HEK293T (cell line): Measurements from ENCODE around the gene GNG12.

Source experiments
- ARNT ChIP-seq: fragments of 450-650 bp; IDR thresholded peaks from 2 replicates; pipeline ENCODE4 v1.6.1; 2017; ENCODE audit warnings: mild to moderate bottlenecking
- BHLHE40 ChIP-seq: fragments of 450-650 bp; IDR thresholded peaks from 2 replicates; pipeline ENCODE4 v1.6.1; 2016; ENCODE audit warnings: mild to moderate bottlenecking, moderate library complexity, borderline replicate concordance
- CTBP1 ChIP-seq: fragments of 450-650 bp; IDR thresholded peaks from 2 replicates; pipeline ENCODE4 v1.6.1; 2016; ENCODE audit warnings: borderline replicate concordance
- ELF4 ChIP-seq: fragments of 450-650 bp; IDR thresholded peaks from 2 replicates; pipeline ENCODE4 v1.6.1; 2017; ENCODE audit warnings: antibody characterized with exemption
- FOXA1 ChIP-seq: fragments of 450-650 bp; IDR thresholded peaks from 2 replicates; pipeline ENCODE4 v1.6.1; 2016; ENCODE audit warnings: mild to moderate bottlenecking
- FOXK2 ChIP-seq: fragments of 450-650 bp; IDR thresholded peaks from 2 replicates; pipeline ENCODE4 v1.6.1; 2016; ENCODE audit warnings: mild to moderate bottlenecking
- FOXM1 ChIP-seq: fragments of 450-650 bp; IDR thresholded peaks from 2 replicates; pipeline ENCODE4 v1.6.1; 2017; ENCODE audit warnings: mild to moderate bottlenecking, borderline replicate concordance
- L3MBTL2 ChIP-seq: fragments of 450-650 bp; conservative IDR thresholded peaks from 2 replicates; pipeline ENCODE4 v1.6.1; 2016; ENCODE audit warnings: mild to moderate bottlenecking
- LEF1 ChIP-seq: fragments of 450-650 bp; IDR thresholded peaks from 2 replicates; pipeline ENCODE4 v1.6.1; 2017; ENCODE audit warnings: mild to moderate bottlenecking, borderline replicate concordance
- PKNOX1 ChIP-seq: fragments of 450-650 bp; IDR thresholded peaks from 2 replicates; pipeline ENCODE4 v1.6.1; 2016
- SP1 ChIP-seq: fragments of 450-650 bp; IDR thresholded peaks from 2 replicates; pipeline ENCODE4 v1.6.1; 2017
- SUZ12 ChIP-seq: fragments of 450-650 bp; IDR thresholded peaks from 2 replicates; pipeline ENCODE4 v1.6.1; 2016; ENCODE audit warnings: mild to moderate bottlenecking
- TARDBP ChIP-seq: fragments of 450-650 bp; IDR thresholded peaks from 2 replicates; pipeline ENCODE4 v1.6.1; 2016

GRCh38 chr1:67825591-67825990, 7.7 kb downstream of the GNG12 start:
- TF ChIP-seq TARDBP = no peak
- TF ChIP-seq FOXM1 = no peak
- no peak for TF ChIP-seq ARNT
- TF ChIP-seq SP1 = no peak
- TF ChIP-seq ELF4 = no peak
- TF ChIP-seq FOXK2 = no peak
- TF ChIP-seq FOXA1 = no peak
- TF ChIP-seq PKNOX1 = no peak
- no peak for TF ChIP-seq LEF1
- no peak for TF ChIP-seq L3MBTL2
- TF ChIP-seq SUZ12 = no peak
- no peak for TF ChIP-seq CTBP1
- TF ChIP-seq BHLHE40 = no peak
